Esophagus muscularis mucosa (tissue), 4 donors: ENCODE data around the gene CAPS2.

Source experiments
- EP300 ChIP-seq: sonication (generic); formaldehyde crosslinking; IDR thresholded peaks from one replicate; pipeline ENCODE4 v1.6.1; 2017; ENCODE audit warnings: antibody characterized with exemption
- POLR2A ChIP-seq: fragments of 450-650 bp; IDR thresholded peaks from one replicate; pipeline ENCODE4 v1.6.1; 2017; ENCODE audit warnings: antibody characterized with exemption, moderate library complexity, mild to moderate bottlenecking, low read depth
- POLR2AphosphoS5 ChIP-seq, 2 donors: sonication (generic); formaldehyde crosslinking; IDR thresholded peaks; one replicate each; pipeline ENCODE4 v1.6.1; 2017; ENCODE audit warnings: antibody characterized with exemption in 2 of 2
- TF ChIP-seq, protein P1 (sequence below), 3 experiments: fragments of 200-600 bp in 2 of 3; fragments of 450-650 bp in 1 of 3; sonication (generic) in 2 of 3; IDR thresholded peaks; one replicate each; pipeline ENCODE4 v1.5.1; 2017 to 2019; ENCODE audit warnings: antibody characterized with exemption in 3 of 3, mild to moderate bottlenecking in 2 of 3, moderate library complexity in 1 of 3

DNA sequence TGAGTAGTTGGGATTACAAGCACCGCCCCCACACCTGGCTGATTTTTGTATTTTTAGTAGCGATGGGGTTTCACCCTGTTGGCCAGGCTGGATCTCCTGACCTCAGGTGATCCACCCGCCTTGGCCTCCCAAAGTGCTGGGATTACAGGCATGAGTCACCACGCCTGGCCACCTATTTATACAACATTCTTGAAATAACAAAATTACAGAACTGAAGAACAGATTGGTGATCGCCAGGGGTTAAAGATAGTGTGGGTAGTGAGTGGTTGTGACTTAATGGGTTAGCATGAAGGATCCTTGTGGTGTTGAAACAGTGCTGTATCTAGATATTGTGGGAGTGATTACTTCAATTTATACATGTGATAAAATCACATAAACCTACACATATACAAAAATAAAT, 11.7 kb upstream of the CAPS2 start:
- TF ChIP-seq, protein P1, sequence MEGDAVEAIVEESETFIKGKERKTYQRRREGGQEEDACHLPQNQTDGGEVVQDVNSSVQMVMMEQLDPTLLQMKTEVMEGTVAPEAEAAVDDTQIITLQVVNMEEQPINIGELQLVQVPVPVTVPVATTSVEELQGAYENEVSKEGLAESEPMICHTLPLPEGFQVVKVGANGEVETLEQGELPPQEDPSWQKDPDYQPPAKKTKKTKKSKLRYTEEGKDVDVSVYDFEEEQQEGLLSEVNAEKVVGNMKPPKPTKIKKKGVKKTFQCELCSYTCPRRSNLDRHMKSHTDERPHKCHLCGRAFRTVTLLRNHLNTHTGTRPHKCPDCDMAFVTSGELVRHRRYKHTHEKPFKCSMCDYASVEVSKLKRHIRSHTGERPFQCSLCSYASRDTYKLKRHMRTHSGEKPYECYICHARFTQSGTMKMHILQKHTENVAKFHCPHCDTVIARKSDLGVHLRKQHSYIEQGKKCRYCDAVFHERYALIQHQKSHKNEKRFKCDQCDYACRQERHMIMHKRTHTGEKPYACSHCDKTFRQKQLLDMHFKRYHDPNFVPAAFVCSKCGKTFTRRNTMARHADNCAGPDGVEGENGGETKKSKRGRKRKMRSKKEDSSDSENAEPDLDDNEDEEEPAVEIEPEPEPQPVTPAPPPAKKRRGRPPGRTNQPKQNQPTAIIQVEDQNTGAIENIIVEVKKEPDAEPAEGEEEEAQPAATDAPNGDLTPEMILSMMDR (IDR thresholded peaks at IDR 0.05): no peak
- TF ChIP-seq POLR2A (no peak), EP300 (no peak), POLR2AphosphoS5 (IDR thresholded peaks at IDR 0.05) (no peak)
